ENCODE results near the gene CDY1.
"Not testable (repeated sequence)": the region's sequence is repeated elsewhere in the genome, so short reads cannot be mapped to it uniquely, and the experiment has no call there.

The CDY1 gene, protein sequence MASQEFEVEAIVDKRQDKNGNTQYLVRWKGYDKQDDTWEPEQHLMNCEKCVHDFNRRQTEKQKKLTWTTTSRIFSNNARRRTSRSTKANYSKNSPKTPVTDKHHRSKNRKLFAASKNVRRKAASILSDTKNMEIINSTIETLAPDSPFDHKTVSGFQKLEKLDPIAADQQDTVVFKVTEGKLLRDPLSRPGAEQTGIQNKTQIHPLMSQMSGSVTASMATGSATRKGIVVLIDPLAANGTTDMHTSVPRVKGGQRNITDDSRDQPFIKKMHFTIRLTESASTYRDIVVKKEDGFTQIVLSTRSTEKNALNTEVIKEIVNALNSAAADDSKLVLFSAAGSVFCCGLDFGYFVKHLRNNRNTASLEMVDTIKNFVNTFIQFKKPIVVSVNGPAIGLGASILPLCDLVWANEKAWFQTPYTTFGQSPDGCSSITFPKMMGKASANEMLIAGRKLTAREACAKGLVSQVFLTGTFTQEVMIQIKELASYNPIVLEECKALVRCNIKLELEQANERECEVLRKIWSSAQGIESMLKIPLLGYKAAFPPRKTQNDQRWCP

DNA sequence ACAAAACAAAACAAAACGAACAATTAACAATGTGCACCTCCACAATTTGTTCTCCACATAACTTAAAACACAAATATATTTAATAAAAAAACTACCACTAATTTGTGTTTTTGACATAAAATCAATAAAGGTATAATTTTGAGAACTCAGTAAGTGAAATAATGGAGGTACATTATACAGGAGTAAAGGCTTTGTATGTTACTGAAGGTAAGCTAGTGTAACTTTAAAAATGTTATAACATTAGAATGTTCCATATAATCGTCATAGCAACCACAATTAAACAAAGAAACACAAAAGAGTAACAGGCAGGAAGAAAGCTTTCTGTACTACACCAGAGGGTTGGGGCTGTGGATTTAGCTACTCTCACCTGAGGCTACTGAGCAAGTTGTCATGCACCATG, at the start of gene CDY1:
Gene CDY1, plus strand, starts transcription at position 301 of the 400 bp plus-strand sequence. CDS start 326 bp downstream, outside the sequence.
- DNase-seq (ENCODE audit: low spot score) = not testable (repeated sequence)

- DNase-seq (ENCODE audit: low spot score) = not testable (repeated sequence)
Observed at GRCh38 chrY:25593336-25593735, 28.6 kb upstream of the CDY1 start.

- not testable (repeated sequence) for DNase-seq (ENCODE audit: low spot score)
Observed at GRCh38 chrY:25620209-25620608, 1.7 kb upstream of the CDY1 start.

DNA sequence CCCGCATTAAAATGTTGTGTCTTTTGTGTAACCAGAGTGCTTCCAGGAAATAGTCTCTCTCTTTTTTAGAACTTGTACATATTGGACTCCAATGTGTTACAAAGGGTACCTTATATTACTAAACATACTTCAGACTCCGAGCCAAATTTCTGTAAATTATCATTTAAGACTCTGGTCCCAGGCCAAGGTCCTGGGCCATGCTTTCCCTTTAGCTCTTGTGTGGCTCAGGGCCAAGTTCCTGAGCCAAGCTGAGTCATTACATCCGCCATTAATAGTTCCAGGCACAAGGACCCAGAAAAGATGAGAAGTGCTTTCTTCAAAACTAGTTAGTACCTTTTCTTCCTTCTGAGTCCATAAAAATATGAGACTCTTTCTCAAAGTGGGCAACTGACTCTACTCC, 4.6 kb downstream of the CDY1 start:
- not testable (repeated sequence) for DNase-seq (ENCODE audit: low spot score)

GRCh38 chrY:25630383-25631112, 8.6 kb downstream of the CDY1 start:
- DNase-seq (ENCODE audit: low spot score) = not testable (repeated sequence)

DNA sequence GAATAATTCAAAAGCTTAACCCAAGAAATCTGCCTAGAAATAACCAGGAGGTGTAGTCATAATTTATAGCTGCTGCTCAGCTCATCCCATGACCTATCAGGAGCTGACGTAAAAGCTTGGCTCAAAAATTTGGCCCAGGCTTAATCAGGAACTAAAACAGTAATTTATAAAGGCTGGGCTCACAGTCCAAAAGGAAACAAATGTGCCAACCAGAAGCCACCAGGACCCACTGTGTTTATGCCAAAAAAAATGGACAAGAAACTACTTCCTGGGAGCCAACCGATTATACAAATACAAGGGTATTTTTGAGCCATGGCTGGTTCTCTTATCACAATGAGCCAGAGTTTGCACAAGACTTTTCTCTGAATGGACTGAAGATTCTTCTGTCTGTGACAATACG, 17.9 kb downstream of the CDY1 start:
- DNase-seq (ENCODE audit: low spot score) = not testable (repeated sequence)

DNA sequence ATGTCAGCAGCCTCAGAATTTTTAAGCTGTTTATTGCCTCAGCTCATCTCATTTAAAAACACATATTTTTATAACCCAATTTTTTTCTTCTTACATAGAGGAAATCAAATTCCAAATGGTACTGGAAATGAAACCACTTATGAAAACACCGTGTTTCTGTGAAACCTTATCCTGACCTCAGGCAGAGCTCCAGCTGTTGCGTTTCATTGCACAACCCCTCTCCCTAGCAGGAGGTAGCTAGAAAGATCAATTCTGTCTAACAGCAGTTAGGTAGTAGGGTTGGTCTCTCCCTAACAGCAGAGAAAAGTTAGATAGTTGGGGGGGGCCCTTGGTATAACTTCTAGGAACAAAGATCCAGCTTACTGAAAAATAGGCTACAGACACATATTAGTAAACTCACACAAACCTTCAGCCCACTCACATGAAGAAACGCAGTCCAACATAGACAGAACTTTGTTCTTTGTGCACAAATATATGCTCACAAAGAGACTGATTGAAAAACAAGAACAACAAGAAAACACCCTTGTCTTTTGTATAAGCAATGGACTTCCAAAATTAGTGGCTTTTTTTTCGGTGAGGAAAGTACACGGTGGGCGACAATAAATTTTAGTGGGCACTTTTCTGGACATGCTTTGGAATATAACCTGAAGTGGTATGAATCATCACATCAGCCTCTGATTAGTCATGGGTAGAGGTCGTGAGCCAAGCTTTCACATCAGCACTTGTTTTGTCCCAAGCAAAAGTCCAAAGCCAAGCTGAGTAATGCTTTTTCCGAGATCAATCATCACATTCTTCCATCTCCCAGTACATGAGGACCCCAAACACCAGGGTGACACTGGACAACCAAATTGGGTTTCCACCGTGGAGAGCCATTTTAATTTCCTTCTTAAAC, 21.4 kb downstream of the CDY1 start:
- DNase-seq (ENCODE audit: low spot score) = not testable (repeated sequence)
